AG09309 (cell line): Measurements from ENCODE around the gene FHIP2A.
"Not testable (repeated sequence)": the region's sequence is repeated elsewhere in the genome, so short reads cannot be mapped to it uniquely, and the experiment has no call there.

Source experiments
- DNase-seq: peaks from one replicate; pipeline ENCODE4 v3.0.0-alpha.2; 2010; ENCODE audit warnings: low read depth
- H3K4me3 ChIP-seq: 2 replicates; pipeline ENCODE4 v1.5.1; 2011; ENCODE audit warnings: mild to moderate bottlenecking, low read depth, low read length, moderate library complexity; ENCODE audit not compliant: control insufficient read depth
- CTCF ChIP-seq: IDR thresholded peaks from 2 replicates; pipeline ENCODE4 v1.5.1; 2011; ENCODE audit warnings: mild to moderate bottlenecking, low read depth, low read length, inconsistent platforms; ENCODE audit not compliant: insufficient read depth, control insufficient read depth; ENCODE audit errors: missing control alignments

Gene FHIP2A

GRCh38 chr10:114780577-114781184 lies 40.9 kb upstream of the FHIP2A start:
- no peak for TF ChIP-seq CTCF
- no peak for DNase-seq
- H3K4me3 ChIP-seq, result no peak overlapping the region

GRCh38 chr10:114782666-114783065 lies 38.9 kb upstream of the FHIP2A start:
- H3K4me3 ChIP-seq, result no peak overlapping the region
- DNase-seq, result no peak
- TF ChIP-seq CTCF, result no peak

GRCh38 chr10:114783686-114784085 lies 37.9 kb upstream of the FHIP2A start:
- TF ChIP-seq CTCF, result no peak
- no peak overlapping the region for H3K4me3 ChIP-seq
- no peak for DNase-seq

GRCh38 chr10:114786492-114786891 lies 35.1 kb upstream of the FHIP2A start:
- peak; percentile 55 for DNase-seq
- not testable (repeated sequence) for H3K4me3 ChIP-seq
- TF ChIP-seq CTCF, result peak; percentile 57

GRCh38 chr10:114787131-114787530 lies 34.4 kb upstream of the FHIP2A start:
- not testable (repeated sequence) for DNase-seq, H3K4me3 ChIP-seq

- H3K4me3 ChIP-seq, result no peak overlapping the region
- no peak for DNase-seq
- TF ChIP-seq CTCF, result no peak
These were observed 29.8 kb upstream of the FHIP2A start for GRCh38 chr10:114791768-114792167.

GRCh38 chr10:114795039-114795438 lies 26.5 kb upstream of the FHIP2A start:
- TF ChIP-seq CTCF, result no peak
- no peak for DNase-seq
- no peak overlapping the region for H3K4me3 ChIP-seq
